ENCODE results near the gene SKAP2. TPM values are rescaled to one million over a fixed set of nuclear protein-coding genes. Genes with fewer than 3 reads are reported as not detected.

SKAP2 gene
- total RNA-seq, 1 experiment from 2014 or later: 3.2 TPM

GRCh38 chr7:26842897-26843296 lies 21.5 kb downstream of the SKAP2 start:
- H4K20me1 ChIP-seq (ENCODE audit: control insufficient read depth, insufficient read depth, insufficient read length): no peaks in the 10 kb centered on the region
- no peak overlapping the region for H2BK120ac ChIP-seq (ENCODE audit: low read depth, low read length, poor library complexity, severe bottlenecking)
- H3K4me2 ChIP-seq (ENCODE audit: insufficient read depth, insufficient read length, low read length): no peak overlapping the region
- H3K23me2 ChIP-seq (ENCODE audit: insufficient read length, low read depth, low read length, poor library complexity, severe bottlenecking): no peaks in the 10 kb centered on the region
- no peak overlapping the region for H3K27ac Mint-ChIP-seq
- H3K79me2 ChIP-seq (ENCODE audit: insufficient read depth, low read length): no peaks in the 10 kb centered on the region
- H2BK20ac ChIP-seq (ENCODE audit: low read depth, low read length, poor library complexity, severe bottlenecking): no peak overlapping the region
- H4K5ac ChIP-seq (ENCODE audit: insufficient read length, low read depth, low read length): no peak overlapping the region
- no CpG with 5 or more reads among the region's 2 CpGs for WGBS (ENCODE audit: extremely low coverage, insufficient read length, low lambda C conversion rate)
- no peak overlapping the region for H3K27ac ChIP-seq (ENCODE audit: insufficient read length, low read depth, low read length)
- H3K4me1 ChIP-seq (ENCODE audit: insufficient read depth, low read length): no peaks in the 10 kb centered on the region
- H3K79me1 ChIP-seq (ENCODE audit: insufficient read depth, low read depth, low read length, poor library complexity, severe bottlenecking): no peaks in the 10 kb centered on the region
- H3K9ac ChIP-seq (ENCODE audit: extremely low read depth, insufficient read length, low read length): no peak overlapping the region
- no peak overlapping the region for H4K91ac ChIP-seq (ENCODE audit: insufficient read length, low read depth, low read length)
- no peak overlapping the region for H3K23ac ChIP-seq (ENCODE audit: insufficient read length, low read depth, low read length)
- no peak overlapping the region for H2BK5ac ChIP-seq (ENCODE audit: insufficient read length, low read length)
- H3K9me3 ChIP-seq (ENCODE audit: control insufficient read depth, low read depth, low read length): no peaks in the 10 kb centered on the region
- H3K14ac ChIP-seq (ENCODE audit: insufficient read depth, low read length): no peak overlapping the region
- peaks cover 12% of the 10 kb centered on the region for H3K27me3 Mint-ChIP-seq (ENCODE audit: low read depth)
- H3K4me1 Mint-ChIP-seq: no peaks in the 10 kb centered on the region
- no peak overlapping the region for H2AFZ ChIP-seq (ENCODE audit: low read length)
- H3K4ac ChIP-seq (ENCODE audit: low read depth, low read length): no peak overlapping the region
- no peak overlapping the region for H2BK15ac ChIP-seq (ENCODE audit: low read depth, low read length)
- no peak overlapping the region for H3K4me3 Mint-ChIP-seq
- no peak for TF ChIP-seq CTCF (conservative IDR thresholded peaks at IDR 0.05)
- no peak overlapping the region for H2AK5ac ChIP-seq (ENCODE audit: insufficient read length, low read length)
- H2BK12ac ChIP-seq (ENCODE audit: insufficient read length, low read depth, low read length): no peak overlapping the region
- H3K18ac ChIP-seq (ENCODE audit: insufficient read length, low read depth, low read length): no peak overlapping the region
- DNase-seq: no peak
- H3K27me3 ChIP-seq (ENCODE audit: insufficient read depth, low read length): no peaks in the 10 kb centered on the region
- H3K9me3 Mint-ChIP-seq: no peaks in the 10 kb centered on the region
- H3K56ac ChIP-seq (ENCODE audit: insufficient read length, low read depth, low read length): no peak overlapping the region
- H3K36me3 Mint-ChIP-seq (ENCODE audit: insufficient read depth in 1 of 3, low read depth in 3 of 3): no peaks in the 10 kb centered on the region
- no peak overlapping the region for H4K8ac ChIP-seq (replicated peaks; ENCODE audit: insufficient read length, low read depth, low read length)
- no peak overlapping the region for H3T11ph ChIP-seq (ENCODE audit: low read length)

Measured in H9 (cell line).